CD1c-positive myeloid dendritic cell (primary cell): ENCODE measurements around the gene TBC1D4.
"Not testable (repeated sequence)": the region's sequence is repeated elsewhere in the genome, so short reads cannot be mapped to it uniquely, and the experiment has no call there.

Source experiments
- DNase-seq: peaks from one replicate; pipeline ENCODE4 v3.0.0-alpha.2; 2016; ENCODE audit errors: extremely low spot score

TBC1D4 gene

GRCh38 chr13:75455962-75456361 lies 26.0 kb downstream of the TBC1D4 start:
- DNase-seq: no peak

GRCh38 chr13:75454497-75454896 lies 27.5 kb downstream of the TBC1D4 start:
- no peak for DNase-seq

- no peak for DNase-seq
Measured at GRCh38 chr13:75452564-75452963, 29.4 kb downstream of the TBC1D4 start.

GRCh38 chr13:75447493-75447892 lies 34.5 kb downstream of the TBC1D4 start:
- no peak for DNase-seq

GRCh38 chr13:75446874-75447273 lies 35.1 kb downstream of the TBC1D4 start:
- no peak for DNase-seq

GRCh38 chr13:75445717-75446499 lies 36.1 kb downstream of the TBC1D4 start:
- no peak for DNase-seq

- no peak for DNase-seq
Measured at GRCh38 chr13:75444016-75444415, 38.0 kb downstream of the TBC1D4 start.

- no peak for DNase-seq
Measured at GRCh38 chr13:75443356-75443958, 38.5 kb downstream of the TBC1D4 start.

DNA sequence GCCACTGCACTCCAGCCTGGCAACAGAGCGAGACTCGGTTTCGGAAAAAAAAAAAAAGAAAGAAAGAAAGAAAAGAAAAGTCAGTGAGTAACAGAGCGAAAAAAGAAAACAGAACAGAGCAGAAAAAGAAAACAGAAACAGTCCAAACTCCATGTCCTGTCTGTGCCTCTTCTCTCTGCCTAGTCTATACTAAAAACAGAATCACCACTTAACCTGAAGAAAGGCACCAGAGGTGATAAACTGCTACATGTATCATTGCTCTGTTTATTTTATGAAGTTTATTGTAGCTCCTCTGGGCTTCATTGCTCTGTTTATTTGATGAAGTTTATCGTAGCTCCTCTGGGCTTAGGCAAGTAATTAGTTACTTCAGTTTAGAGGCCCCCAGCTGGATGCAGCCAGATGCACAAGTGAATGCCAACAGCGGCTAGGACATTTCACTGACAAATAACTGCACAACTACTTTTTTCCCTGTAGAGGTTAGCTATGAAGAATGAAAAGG lies 39.2 kb downstream of the TBC1D4 start:
- DNase-seq: no peak

DNA sequence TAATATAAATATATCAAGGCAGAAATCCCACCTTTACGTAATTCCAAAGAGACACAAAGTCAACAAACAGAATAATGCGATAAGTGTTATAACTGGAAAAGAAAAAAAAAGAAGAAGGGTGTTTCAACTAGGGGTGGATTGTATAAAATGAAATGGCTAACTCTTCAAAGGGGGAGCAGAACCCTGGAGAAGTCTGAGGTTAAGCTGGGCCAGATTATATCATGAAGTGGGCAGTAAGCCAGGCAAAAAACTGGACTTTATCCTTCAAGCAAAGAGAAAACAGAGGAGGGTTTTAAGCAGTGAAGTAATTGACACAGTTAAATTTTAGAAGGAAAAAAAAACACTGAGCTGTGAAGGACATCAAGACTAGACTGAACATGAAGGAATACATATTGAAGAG lies 41.9 kb downstream of the TBC1D4 start:
- DNase-seq: no peak

DNA sequence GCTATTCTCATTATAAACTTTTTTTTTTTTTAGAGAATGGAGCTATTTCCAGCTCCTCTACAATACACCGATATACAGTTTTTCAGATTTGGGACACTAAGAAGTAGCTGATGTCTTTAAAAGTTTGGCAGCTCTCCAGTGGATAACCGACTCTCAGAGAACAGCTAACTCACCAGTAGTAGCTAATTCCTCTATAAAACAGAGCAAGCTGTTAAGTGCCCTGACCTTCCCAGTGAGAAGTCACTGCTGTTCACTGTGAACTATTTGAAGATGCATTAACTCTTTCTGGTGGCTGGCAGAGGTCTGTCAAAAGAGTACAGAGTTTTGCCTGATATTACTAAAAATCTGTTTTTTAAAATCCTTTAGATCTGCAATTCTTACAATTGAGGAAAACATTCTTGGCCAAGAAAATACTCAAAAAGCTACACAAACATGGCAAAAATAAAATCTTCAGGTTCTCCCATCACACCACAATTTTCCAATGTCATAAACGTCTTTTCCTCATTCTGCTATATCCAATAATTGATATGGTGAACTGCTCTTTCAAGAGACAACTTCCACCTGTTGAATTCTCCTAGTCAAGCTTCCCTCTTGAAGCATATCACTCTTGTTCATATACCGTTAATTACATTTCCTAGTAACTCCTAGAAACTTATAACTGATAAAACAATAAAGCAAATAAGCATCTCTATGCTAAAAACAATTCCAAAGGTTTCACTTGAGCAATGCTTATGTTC lies 44.2 kb downstream of the TBC1D4 start:
- DNase-seq: no peak

DNA sequence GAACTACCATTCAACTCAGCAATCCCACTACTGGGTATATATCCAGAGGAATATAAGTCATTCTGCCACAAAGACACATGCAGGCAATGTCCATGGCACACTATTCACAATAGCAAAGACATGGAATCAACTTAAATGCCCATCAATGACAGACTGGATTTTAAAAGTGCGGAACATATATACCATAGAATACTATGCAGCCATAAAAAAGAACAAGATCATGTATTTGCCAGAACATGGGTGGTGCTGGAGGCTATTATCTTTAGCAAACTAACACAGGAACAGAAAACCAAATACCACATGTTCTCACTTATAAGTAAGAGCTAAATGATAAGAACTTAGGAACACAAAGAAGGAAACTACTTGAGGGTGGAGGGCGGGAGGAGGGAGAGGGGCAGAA lies 47.8 kb downstream of the TBC1D4 start:
- DNase-seq: not testable (repeated sequence)

- DNase-seq: no peak
Measured at GRCh38 chr13:75432811-75433244, 49.1 kb downstream of the TBC1D4 start.

- no peak for DNase-seq
Measured at GRCh38 chr13:75432045-75432444, 49.9 kb downstream of the TBC1D4 start.

DNA sequence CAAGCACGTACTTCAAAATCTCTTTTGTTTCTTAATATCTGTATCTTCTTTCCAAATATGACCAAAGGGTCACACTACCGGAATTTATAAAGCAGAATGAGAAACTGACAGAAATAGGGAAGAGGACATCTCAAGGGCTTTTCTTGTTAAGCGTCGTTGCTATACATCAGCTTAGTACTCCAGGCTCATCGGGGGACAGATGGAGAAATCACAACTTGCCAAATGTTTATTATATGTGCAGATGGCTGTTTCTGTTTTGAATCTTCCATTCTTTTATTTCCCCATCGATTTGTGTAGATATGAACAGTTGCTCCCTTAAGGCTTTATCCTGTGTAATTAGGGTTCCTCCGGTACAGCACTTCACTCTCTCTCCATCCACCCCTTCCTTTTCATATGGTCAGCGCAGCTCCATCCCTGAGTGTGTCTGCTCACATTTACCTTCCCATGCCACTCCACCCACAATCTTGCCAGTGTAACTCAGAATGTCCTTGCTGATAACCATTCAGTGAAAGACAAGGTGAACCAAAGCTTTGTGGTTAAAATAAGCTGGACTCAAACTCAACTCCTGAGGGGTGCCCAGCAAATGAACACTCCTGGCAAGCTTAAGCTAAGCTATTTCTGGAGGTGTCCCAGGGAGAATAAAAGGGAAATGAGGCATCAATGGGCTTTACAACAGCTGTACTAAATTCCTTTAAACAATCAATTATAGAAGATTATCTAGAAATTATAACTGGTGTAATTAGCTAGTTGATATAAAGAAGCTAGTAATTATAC lies 51.3 kb downstream of the TBC1D4 start:
- DNase-seq: no peak

- no peak for DNase-seq
Measured at GRCh38 chr13:75426421-75426820, 55.5 kb downstream of the TBC1D4 start.

GRCh38 chr13:75425216-75426009 lies 56.6 kb downstream of the TBC1D4 start:
- no peak for DNase-seq

- no peak for DNase-seq
Measured at GRCh38 chr13:75423946-75424345, 58.0 kb downstream of the TBC1D4 start.

DNA sequence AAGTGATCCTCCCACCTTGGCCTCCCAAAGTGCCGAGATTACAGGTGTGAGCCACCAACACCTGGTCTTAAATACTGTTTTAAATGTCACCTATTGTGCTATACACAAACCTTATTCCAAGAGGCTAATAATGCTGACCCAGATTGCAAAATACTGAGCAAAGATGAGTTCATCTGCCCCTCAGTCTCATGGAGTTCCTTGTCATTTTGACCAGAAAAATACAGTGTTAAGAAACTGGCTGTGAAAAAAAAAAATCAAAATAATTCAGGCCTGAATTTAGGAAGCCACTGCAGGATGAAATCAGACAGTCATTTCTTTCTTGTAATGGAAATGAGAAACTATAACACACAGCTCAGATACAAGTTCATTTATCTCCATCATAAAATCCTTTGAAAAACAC lies 59.9 kb downstream of the TBC1D4 start:
- DNase-seq: no peak

DNA sequence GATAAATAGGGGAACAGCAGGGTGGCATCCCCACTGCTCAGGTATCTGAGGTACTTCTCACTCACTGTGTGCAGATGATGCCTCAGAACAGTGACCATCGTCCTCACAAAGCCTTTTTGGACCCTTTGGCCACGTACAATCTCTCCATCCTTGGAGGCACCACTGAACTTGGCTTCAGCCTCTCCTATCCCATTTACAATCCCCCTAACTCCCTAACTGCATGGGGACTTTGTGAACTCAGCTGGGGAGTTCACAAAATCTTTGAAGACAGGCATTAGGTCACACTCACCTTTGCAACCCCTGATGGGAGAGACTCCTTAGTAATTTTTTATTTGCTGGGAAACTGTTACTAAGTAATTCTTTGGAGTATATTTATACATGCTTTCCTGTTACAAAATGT lies 60.8 kb downstream of the TBC1D4 start:
- DNase-seq: no peak

GRCh38 chr13:75419656-75420055 lies 62.3 kb downstream of the TBC1D4 start:
- DNase-seq: no peak
